CD4-positive, CD25-positive, alpha-beta regulatory T cell (primary cell): ENCODE data around the gene R3HDM4. TPM values are rescaled to one million over a fixed set of nuclear protein-coding genes. Genes with fewer than 3 reads are reported as not detected.

Experiments used
- ATAC-seq, 2 donors: fragments of 150-1000 bp; cut with Tn5 transposase; one replicate each; pipeline ENCODE4 v1.10.0; 2021; ENCODE audit warnings: low read depth in 2 of 2, moderate number of reproducible peaks in 2 of 2, moderate library complexity in 1 of 2
- DNase-seq, 3 donors: peaks; one replicate each; pipeline versions ENCODE4 v3.0.0 to v3.0.0-alpha.2; 2012 to 2022; ENCODE audit warnings: mixed read lengths in 1 of 3
- H3K27ac ChIP-seq: one replicate; pipeline ENCODE4 v1.7.0; 2013; ENCODE audit warnings: mild to moderate bottlenecking, low read length; ENCODE audit not compliant: insufficient read depth, poor library complexity, severe bottlenecking
- H3K27me3 ChIP-seq: one replicate; pipeline ENCODE4 v1.7.0; 2013; ENCODE audit warnings: low read length; ENCODE audit not compliant: control insufficient read depth, insufficient read depth
- H3K36me3 ChIP-seq: one replicate; pipeline ENCODE4 v1.7.0; 2013; ENCODE audit warnings: mild to moderate bottlenecking, low read length, moderate library complexity; ENCODE audit not compliant: control insufficient read depth, insufficient read depth
- H3K4me1 ChIP-seq: 2 replicates; pipeline ENCODE4 v1.7.0; 2013; ENCODE audit warnings: mild to moderate bottlenecking, low read length; ENCODE audit not compliant: insufficient read depth, control insufficient read depth, poor library complexity, severe bottlenecking
- H3K4me3 ChIP-seq: one replicate; pipeline ENCODE4 v1.7.0; 2013; ENCODE audit warnings: low read depth, mild to moderate bottlenecking, low read length, moderate library complexity
- H3K9me3 ChIP-seq, 2 experiments: 1 replicate in 1 of 2; 2 replicates in 1 of 2; pipeline ENCODE4 v1.7.0; 2013; ENCODE audit warnings: low read length in 2 of 2, mild to moderate bottlenecking in 1 of 2, moderate library complexity in 1 of 2; ENCODE audit not compliant: control insufficient read depth in 2 of 2
- H3K27ac Mint-ChIP-seq, 3 donors: one replicate each; pipeline ENCODE4 v1.8.0; 2020 to 2022; ENCODE audit warnings: mild to moderate bottlenecking in 3 of 3, mixed read lengths in 3 of 3, moderate library complexity in 2 of 3
- H3K27me3 Mint-ChIP-seq: one replicate; pipeline ENCODE4 v1.8.0; 2022; ENCODE audit warnings: mild to moderate bottlenecking, mixed read lengths
- H3K36me3 Mint-ChIP-seq: one replicate; pipeline ENCODE4 v1.8.0; 2020; ENCODE audit warnings: mixed read lengths
- H3K4me1 Mint-ChIP-seq, 4 donors: one replicate each; pipeline ENCODE4 v1.8.0; 2020 to 2022; ENCODE audit warnings: mixed read lengths in 4 of 4, mild to moderate bottlenecking in 1 of 4
- H3K4me3 Mint-ChIP-seq, 4 donors: one replicate each; pipeline ENCODE4 v1.8.0; 2020 to 2022; ENCODE audit warnings: mild to moderate bottlenecking in 4 of 4, mixed read lengths in 4 of 4, moderate library complexity in 3 of 4
- H3K9me3 Mint-ChIP-seq, 7 donors: one replicate each; pipeline ENCODE4 v1.8.0; 2020 to 2022; ENCODE audit warnings: mixed read lengths in 7 of 7, mild to moderate bottlenecking in 3 of 7, moderate library complexity in 2 of 7
- polyA plus RNA-seq, 4 donors: library from polyadenylated mRNA; unstranded; fragments of 300-500 nt; fragmentation: Illumina TruSeq; gene quantifications; one replicate each; pipeline ENCODE4 v1.2.3, GENCODE V29; 2021
- total RNA-seq: library from RNA; stranded (reverse); gene quantifications from one replicate; pipeline ENCODE4 v1.2.3, GENCODE V29; 2022

R3HDM4 gene
- total and polyA plus RNA-seq, 5 donors from 2014 or later = 249 to 283 (median 266) TPM

DNA sequence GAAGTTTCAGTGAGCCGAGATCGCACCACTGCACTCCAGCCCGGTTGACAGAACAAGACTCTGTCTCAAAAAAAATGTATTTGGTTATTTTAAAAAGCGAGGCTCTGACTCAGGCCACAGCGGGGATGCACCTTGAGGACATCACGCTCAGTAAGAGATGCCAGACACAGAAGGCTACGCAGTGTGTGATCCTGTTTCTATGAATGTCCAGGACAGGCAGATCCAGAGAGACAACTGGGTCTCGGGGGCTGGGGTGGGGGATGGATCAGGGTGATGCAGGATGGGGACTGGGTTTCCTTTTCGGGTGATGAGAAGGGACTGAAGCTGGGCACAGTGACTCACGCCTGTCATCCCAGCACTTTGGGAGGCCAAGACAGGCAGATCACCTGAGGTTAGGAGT lies 25.4 kb downstream of the R3HDM4 start:
- Histone ChIP-seq H3K27me3 (no peaks in the 10 kb centered on the region), H3K9me3 (no peaks in the 10 kb centered on the region), H3K4me1 (peaks cover 12% of the 10 kb centered on the region), H3K27ac (no peak overlapping the region), H3K4me3 (no peak overlapping the region), H3K36me3 (peaks cover 51% of the 10 kb centered on the region)
- Mint-ChIP-seq H3K4me1 (peaks cover 0 to 36% (median 4%) of the 10 kb centered on the region in 4 donors), H3K4me3 (peak overlapping the region in 1 of 4 donors; percentile 46), H3K9me3 (no peaks in the 10 kb centered on the region), H3K27ac (peak overlapping the region in 1 of 3 donors; percentile 69), H3K27me3 (no peaks in the 10 kb centered on the region), H3K36me3 (no peaks in the 10 kb centered on the region)
- DNase-seq = no peak
- no peak for ATAC-seq

DNA sequence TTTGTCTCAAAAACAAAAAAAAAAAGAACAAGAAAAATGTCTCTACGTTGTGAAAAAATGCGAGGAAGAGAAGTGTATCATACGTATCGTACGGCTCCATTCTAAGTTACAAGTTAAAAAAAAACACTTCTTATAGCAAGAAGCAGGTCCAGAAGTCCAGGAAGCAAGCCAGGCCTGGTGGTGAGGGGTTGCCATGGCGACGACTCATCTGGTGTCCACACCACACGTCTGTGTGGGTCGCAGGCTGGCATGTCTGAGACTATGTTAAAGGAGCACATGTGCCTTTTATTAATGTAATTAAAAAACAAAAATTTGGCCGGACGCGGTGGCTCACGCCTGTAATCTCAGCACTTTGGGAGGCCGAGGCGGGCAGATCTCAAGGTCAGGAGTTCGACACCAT lies 25.9 kb downstream of the R3HDM4 start:
- no peaks in the 10 kb centered on the region for H3K36me3 Mint-ChIP-seq
- H3K4me3 ChIP-seq = no peak overlapping the region
- ATAC-seq (no peak), DNase-seq (no peak)
- peaks cover 7% of the 10 kb centered on the region for H3K4me1 ChIP-seq
- H3K9me3 Mint-ChIP-seq = no peaks in the 10 kb centered on the region
- H3K9me3 ChIP-seq = no peaks in the 10 kb centered on the region
- H3K27me3 Mint-ChIP-seq = no peaks in the 10 kb centered on the region
- H3K36me3 ChIP-seq = peaks cover 55% of the 10 kb centered on the region
- H3K27me3 ChIP-seq = no peaks in the 10 kb centered on the region
- no peak overlapping the region for H3K27ac ChIP-seq
- H3K27ac Mint-ChIP-seq = no peak overlapping the region
- peaks cover 0 to 37% (median 4%) of the 10 kb centered on the region in 4 donors for H3K4me1 Mint-ChIP-seq
- no peak overlapping the region for H3K4me3 Mint-ChIP-seq

DNA sequence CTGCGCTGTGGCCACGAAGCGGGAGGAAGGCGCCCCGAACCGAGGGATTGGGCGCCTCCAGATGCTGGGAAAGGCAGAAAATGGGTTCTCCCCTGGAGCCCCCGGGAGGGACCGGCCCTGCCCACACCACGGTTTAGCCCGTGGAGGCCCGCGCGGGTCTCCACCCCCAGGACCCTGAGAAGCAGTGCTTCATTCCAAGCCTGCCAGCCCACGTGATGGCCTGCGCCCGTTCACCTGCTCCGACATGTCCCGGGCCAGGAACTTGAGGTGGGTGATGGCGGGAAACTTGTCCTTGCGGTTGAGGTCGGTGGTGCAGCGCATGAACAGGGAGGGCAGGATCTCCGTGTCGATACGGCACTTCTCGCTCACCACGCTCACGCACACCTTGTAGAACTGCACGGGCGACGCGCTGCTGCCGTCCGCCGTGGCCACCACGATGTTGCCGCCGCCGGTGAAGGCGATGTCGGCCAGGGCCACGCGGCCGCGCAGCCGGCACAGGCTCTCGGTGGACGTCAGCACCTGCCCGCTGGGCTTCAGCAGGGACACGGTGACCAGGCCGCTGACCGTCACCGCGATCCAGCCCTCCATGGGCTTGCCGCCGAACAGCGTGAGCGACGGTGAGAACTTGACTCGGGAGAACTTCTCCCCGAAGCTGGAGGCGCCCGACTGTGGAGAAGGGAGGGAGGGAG lies 27.3 kb downstream of the R3HDM4 start:
- peaks cover 68% of the 10 kb centered on the region for H3K36me3 ChIP-seq
- Mint-ChIP-seq H3K27ac (no peak overlapping the region), H3K27me3 (no peaks in the 10 kb centered on the region), H3K4me3 (no peak overlapping the region), H3K9me3 (no peaks in the 10 kb centered on the region), H3K4me1 (peaks cover 0 to 32% (median 2%) of the 10 kb centered on the region in 4 donors), H3K36me3 (no peaks in the 10 kb centered on the region)
- ATAC-seq (no peak), DNase-seq (no peak)
- no peak overlapping the region for H3K27ac ChIP-seq
- no peak overlapping the region for H3K4me3 ChIP-seq
- no peaks in the 10 kb centered on the region for H3K27me3 ChIP-seq
- H3K4me1 ChIP-seq = peaks cover 2% of the 10 kb centered on the region
- H3K9me3 ChIP-seq = no peaks in the 10 kb centered on the region

DNA sequence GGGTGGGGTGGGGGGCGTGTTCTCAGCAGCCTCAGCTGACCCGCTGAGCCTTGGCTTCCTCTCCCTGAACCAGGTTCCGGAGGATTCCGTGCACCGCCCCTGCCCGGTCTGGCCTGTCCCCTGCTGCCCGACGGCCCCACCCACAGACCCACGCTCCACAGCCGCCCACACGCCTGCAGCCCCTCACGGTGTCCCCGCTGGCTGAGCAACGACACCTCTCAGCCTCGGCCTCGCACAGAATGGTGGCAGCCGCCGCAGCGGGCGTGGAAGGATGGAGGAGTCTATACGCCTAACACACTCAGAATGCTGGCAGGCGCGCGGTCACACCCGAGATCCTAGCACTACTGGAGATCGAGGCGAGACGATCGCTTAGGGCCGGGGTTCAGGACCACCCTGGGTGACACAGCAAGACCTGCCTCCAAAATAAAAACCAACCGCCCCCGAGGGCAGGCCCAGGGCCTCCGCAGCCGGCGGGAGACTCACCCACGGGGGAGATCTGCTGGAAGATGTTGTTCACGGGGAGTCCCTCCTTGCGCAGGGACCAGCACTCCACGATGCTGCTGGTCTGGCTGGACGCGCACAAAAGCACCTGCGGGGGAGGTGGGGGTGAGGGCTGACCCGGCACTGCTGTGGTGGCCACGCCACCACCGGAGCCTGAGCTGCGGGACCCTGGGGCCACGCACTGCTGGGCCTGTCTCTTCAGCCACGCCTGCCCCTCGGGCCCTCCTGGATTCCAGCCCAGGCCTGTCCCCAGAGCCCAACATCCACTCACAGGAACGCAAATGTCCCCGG lies 28.4 kb downstream of the R3HDM4 start:
- H3K27me3 ChIP-seq = no peaks in the 10 kb centered on the region
- Mint-ChIP-seq H3K36me3 (no peaks in the 10 kb centered on the region), H3K27ac (no peak overlapping the region), H3K4me3 (no peak overlapping the region), H3K4me1 (peaks cover 0 to 22% (median 0%) of the 10 kb centered on the region in 4 donors), H3K27me3 (no peaks in the 10 kb centered on the region), H3K9me3 (no peaks in the 10 kb centered on the region)
- peaks cover 60% of the 10 kb centered on the region for H3K36me3 ChIP-seq
- ATAC-seq (no peak), DNase-seq (no peak)
- H3K27ac ChIP-seq = no peak overlapping the region
- H3K4me1 ChIP-seq = no peaks in the 10 kb centered on the region
- no peak overlapping the region for H3K4me3 ChIP-seq
- H3K9me3 ChIP-seq = no peaks in the 10 kb centered on the region

DNA sequence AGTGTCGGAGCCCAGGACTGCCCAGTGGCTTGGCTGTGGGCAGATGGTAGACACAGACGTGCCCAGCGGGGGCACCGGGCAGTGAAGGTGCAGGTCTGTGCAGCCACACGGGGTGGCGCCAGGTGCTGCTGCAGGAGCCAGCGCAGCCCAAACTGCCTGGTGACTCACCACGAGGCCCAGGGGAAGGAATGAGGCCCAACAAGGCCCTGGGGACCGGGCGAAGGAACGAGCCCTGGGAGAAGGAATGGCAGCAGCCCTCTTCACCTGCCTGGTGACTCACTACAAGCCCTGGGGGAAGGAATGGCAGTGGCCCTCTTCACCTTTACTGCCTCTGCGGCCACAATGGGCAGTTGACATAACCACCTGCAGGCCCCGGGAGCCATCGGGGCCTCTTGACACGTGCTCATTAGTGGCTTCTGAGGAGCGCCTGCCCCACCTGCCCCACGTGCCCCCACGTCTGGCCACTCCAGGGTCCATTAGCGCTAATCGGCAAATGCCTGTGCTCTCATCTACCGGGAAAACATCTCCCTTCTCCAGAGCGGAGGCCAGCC lies 29.3 kb downstream of the R3HDM4 start:
- H3K4me1 Mint-ChIP-seq = peaks cover 0 to 13% (median 0%) of the 10 kb centered on the region in 4 donors
- no peak for DNase-seq
- no peaks in the 10 kb centered on the region for H3K9me3 Mint-ChIP-seq
- no peak overlapping the region for H3K27ac Mint-ChIP-seq
- Histone ChIP-seq H3K36me3 (peaks cover 54% of the 10 kb centered on the region), H3K27me3 (no peaks in the 10 kb centered on the region), H3K27ac (no peak overlapping the region), H3K4me3 (no peak overlapping the region), H3K4me1 (no peaks in the 10 kb centered on the region), H3K9me3 (no peaks in the 10 kb centered on the region)
- no peaks in the 10 kb centered on the region for H3K27me3 Mint-ChIP-seq
- ATAC-seq = no peak
- H3K36me3 Mint-ChIP-seq = no peaks in the 10 kb centered on the region
- H3K4me3 Mint-ChIP-seq = no peak overlapping the region

DNA sequence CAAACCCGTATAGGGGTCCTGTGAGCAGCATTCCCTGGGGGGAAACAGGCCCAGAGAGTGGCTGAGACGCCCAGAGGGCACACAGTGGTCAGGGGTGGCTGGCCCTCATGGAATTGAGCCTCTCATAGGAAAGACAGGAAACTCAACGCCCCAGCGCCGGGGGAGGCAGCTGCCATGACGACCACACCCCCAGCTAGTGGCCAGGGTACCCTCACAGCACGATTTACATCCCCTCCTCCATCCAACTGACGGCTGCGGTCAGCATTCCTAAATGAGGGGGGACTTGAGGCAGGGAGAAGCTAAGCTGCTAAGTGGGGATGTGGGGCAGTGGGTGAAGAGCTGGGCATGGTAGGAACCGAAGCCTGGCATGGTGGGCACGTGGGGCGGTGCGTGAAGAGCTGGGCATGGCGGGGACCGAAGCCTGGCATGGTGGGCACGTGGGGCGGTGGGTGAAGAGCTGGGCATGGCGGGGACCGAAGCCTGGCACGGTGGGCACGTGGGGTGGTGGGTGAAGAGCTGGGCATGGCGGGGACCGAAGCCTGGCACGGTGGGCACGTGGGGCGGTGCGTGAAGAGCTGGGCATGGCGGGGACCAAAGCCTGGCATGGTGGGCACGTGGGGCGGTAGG lies 30.0 kb downstream of the R3HDM4 start:
- no peak overlapping the region for H3K27ac Mint-ChIP-seq
- Histone ChIP-seq H3K9me3 (no peaks in the 10 kb centered on the region), H3K27ac (no peak overlapping the region), H3K4me3 (no peak overlapping the region), H3K4me1 (no peaks in the 10 kb centered on the region), H3K27me3 (no peaks in the 10 kb centered on the region), H3K36me3 (peaks cover 51% of the 10 kb centered on the region)
- H3K4me1 Mint-ChIP-seq = peaks cover 0 to 8% (median 0%) of the 10 kb centered on the region in 4 donors
- H3K9me3 Mint-ChIP-seq = no peaks in the 10 kb centered on the region
- ATAC-seq = no peak
- no peak for DNase-seq
- no peaks in the 10 kb centered on the region for H3K27me3 Mint-ChIP-seq
- no peaks in the 10 kb centered on the region for H3K36me3 Mint-ChIP-seq
- H3K4me3 Mint-ChIP-seq = no peak overlapping the region

DNA sequence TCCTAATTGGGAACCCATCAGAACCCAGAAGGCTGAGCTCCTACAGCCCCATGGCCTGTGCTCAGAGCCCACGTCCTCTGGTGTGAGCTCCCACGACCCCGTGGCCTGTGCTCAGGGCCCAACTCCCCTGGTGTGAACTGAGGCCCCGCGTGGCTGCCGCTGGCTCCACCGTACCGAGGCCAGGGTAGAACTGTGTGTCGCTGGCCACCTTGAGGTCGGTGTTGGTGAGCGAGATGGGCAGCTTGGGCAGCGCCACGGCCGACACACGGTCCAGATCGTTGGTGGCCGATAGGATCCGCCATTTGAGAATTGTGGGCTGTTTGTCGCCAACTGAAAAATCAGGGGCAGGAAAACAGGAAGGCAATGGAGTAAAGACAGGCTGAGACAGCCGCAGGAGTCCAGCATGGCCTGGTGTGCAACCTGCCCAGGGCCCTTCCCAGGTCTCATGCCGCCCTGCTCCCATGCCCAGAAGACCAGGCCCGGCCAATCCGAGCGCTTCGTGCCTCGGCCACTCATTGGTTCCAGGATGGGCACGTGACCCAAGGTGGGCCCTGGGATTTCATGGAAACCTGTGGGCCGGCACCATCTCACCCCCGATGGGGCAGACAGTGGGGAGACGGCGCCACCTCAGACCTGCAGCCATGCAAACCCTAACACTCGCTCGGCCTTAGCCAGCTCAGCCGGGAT lies 31.5 kb downstream of the R3HDM4 start:
- Mint-ChIP-seq H3K4me3 (no peak overlapping the region), H3K4me1 (peaks cover 0 to 2% (median 0%) of the 10 kb centered on the region in 4 donors), H3K36me3 (no peaks in the 10 kb centered on the region), H3K27ac (no peak overlapping the region), H3K9me3 (no peaks in the 10 kb centered on the region), H3K27me3 (no peaks in the 10 kb centered on the region)
- H3K36me3 ChIP-seq = peaks cover 45% of the 10 kb centered on the region
- no peaks in the 10 kb centered on the region for H3K9me3 ChIP-seq
- H3K4me1 ChIP-seq = no peaks in the 10 kb centered on the region
- no peak for DNase-seq
- ATAC-seq = no peak
- H3K27me3 ChIP-seq = no peaks in the 10 kb centered on the region
- no peak overlapping the region for H3K4me3 ChIP-seq
- no peak overlapping the region for H3K27ac ChIP-seq
